Hepatic stellate cell (primary cell): ENCODE data around the gene RGS3.
"Not testable (repeated sequence)": the region's sequence is repeated elsewhere in the genome, so short reads cannot be mapped to it uniquely, and the experiment has no call there.

Experiments used
- DNase-seq: peaks from one replicate; pipeline ENCODE4 v3.0.0; 2011; ENCODE audit warnings: low spot score

The RGS3 gene

DNA sequence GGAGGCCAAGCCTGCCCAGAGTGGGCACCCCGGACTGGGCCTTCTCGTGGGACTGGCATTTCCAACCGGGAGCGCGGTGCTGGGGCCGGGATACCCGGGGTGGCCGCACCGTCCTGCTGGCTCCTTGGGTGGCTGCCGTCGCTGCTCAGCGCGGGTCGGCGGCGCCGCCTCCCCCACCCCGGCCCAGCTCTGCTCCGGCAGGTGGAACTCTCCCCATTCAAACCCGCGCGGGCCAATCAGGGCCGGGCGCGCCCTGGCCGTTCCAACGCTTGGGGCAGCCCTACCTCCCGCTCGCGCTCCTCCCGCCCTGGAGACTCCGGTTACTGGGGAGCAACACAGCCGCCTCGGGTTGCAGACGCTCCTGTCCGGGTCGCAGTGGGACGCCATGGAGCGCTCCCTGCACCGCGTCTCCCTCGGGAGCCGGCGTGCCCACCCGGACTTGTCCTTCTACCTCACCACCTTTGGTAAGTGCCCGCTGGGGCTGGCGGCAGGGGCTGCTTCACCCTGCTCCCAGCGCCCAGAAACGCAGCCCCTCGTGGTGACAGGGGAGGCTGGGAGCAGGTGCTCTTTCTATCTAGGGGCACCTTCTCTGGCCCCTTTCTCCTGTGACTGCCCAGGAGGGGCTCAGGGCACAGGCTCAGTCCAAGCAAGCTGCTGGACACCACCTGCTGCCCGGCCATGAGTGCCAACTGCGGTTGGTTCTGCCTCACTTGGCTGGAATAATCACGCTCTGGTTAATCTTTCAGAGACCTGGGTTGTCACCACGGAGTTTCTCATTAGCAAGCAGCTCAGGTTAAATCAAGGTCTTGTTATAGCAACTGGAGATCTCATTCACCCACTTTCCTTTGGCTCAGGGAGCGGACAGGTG is at the start of gene RGS3:
RGS3 (plus strand) TSS at position 310 of the 868 bp plus-strand sequence; CDS start at position 386, 76 bp downstream.
- no peak for DNase-seq

DNA sequence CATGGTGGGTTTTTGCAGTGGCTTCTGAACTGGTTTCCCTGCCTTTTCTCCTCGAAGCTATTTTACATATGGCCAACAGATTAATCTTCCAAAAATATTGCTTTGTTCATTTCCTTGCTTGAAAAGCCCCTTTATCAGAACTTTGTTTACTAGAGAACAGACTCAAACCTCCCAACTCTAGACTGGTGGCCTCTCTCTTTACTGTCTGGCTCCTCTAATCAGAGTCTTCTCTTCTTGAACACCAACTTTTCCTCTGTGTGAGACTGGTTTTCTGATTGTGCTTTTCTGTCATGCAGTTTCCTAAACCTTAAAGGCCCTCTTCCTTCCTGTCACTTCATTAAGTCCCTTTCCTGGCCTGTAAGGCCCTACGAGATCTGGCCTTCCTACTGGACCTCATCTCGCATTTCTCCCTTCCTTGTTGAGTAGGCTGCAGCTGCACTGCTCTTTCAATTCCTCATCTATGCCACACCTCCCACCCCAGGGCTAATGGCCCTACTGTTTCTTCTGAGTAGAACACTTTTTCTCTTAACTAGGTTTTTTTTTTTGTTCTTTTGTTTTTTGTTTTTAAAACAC is 47.3 kb upstream of the RGS3 start:
- no peak for DNase-seq

DNA sequence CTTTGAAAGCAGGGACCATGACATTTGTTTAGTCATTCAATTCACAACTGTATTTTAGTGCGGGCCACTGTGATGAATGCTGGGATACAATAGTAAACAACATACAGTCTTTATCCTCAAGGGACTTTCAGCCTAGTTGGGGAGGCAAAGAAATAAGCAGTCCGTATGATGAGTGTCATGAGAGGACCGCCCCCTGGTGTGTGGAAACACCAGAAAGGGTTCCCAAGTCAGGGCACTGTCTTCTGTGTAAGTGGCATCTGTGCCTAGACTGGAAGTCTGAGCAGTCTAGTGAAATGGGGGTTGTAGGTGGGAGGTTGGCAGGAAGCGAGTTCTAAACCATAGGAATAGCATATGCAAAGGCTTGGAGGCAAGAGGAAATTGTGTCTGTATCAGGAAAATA is 46.2 kb upstream of the RGS3 start:
- no peak for DNase-seq

GRCh38 chr9:113421726-113422125 is 41.8 kb upstream of the RGS3 start:
- DNase-seq: no peak

DNA sequence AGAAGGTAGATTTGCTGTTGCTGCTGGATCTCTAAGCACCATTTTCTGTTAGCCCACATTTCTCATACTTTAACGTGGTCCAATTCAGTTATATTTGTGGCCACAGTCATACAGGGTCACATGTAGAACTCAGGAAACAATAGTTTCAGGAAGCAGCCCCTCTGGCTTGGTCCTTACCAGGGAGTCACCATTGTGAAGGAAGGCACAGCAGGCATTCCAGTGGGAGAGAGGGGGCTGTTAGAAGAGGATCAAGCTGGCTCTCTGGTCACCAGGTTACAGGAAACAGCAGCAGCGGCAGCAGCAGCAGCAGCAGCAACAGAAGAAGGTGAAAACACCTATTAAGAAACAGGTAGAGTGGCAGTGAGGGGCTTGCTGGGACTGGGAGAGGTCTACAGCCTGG is 38.5 kb upstream of the RGS3 start:
- no peak for DNase-seq

DNA sequence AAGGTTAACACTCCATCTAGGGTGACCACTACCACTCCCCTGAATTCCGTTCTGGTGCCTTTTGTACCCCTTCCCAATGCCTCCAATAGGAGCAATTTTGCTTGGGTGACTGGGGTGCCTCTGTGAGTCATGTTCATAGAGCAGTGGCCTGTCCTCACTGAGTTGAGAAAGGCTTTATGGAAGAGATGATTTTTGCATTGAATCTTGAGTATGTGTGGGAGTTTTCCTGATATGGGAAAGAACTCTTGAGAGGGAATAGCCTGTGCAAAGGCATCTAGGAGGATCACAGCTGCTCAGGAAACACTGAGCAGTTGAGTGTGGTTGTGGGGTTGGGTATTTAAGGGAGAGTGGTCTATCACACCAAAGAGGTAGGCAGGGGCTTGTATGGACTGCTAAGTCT is 36.8 kb upstream of the RGS3 start:
- no peak for DNase-seq

DNA sequence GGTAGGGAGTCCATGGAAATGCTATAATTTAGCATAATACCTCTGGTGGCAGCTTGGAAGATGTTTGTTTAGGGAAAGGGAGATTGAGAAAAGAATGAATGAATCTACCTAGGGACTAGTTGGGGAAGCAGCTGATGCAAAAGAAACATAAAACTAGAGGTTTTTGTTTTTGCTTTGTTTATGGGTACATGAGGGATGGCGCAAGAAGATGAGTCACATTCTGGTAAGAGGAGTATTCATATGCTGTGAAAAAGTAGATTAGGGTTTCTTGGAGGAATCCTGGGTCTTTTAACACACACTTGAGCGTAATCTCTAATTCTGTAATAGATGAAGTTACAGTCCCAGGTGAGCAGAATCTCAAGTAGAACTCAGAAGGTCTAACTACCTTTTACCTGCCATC is 35.9 kb upstream of the RGS3 start:
- no peak for DNase-seq

GRCh38 chr9:113428062-113428615 is 35.4 kb upstream of the RGS3 start:
- no peak for DNase-seq

DNA sequence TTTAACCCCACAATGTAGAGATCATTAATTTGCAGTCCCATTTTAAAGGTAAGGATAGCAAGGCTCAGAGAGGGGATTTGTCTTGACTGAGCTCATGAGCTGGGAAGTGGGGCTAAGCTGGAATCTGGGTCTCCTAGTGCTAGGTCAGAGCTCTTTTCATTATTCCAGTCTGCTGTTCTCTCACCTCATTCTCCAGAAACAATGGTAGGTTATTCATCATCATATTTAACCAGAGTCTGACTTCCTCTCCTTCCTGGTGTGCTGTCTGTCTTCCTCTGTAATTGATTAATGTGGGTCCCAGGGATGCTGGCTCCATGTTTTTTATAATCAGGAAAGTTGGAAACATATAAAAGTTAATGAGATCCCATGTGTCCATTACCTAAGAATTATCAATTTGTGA is 32.3 kb upstream of the RGS3 start:
- DNase-seq: no peak

DNA sequence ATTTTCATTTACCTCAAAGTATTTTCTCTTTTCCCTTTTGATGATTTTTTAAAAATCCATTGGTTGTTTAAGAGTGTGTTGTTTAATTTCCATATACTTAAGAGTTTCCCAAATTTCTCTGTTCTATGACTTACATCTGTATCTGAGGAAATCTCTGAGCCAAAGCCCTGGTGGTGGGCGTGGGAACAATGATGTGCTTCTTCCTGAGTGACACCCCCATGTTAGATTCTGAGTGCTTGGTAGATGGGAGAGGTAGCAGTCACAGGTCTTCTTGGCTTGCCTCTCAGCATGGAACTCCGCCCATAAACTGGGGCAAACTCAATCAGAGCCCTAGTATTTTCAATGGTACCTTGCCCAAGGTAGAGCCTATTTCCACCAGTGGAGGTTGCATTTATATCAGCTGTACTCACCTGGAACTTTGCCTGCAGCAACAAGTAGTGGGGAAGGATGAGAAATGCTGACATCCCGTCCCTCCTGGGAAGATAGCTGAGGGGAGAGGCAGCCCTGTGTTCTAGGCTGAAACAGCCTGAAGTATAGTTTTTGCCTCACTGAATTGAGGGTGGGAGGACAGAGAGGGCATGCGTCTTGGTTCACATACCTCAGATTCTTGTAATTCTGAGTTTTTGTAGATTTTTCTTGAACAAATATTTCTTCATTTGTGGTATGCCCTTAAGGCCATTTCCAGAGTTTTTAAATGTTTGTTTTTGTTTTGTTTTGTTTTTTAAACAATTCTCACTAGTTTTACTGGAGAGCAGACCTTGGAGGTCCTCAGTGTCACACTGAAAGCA is 26.6 kb upstream of the RGS3 start:
- DNase-seq: peak; percentile 22

DNA sequence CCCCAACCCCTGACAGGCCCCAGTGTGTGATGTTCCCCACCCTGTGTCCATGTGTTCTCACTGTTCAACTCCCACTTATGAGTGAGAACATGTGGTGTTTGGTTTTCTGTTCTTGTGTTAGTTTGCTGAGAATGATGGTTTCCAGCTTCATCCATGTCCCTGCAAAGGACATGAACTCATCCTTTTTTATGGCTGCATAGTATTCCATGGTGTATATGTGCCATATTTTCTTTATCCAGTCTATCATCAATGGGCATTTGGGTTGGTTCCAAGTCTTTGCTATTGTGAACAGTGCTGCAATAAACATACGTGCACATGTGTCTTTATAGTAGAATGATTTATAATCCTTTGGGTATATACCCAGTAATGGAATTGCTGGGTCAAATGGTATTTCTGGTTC is 25.8 kb upstream of the RGS3 start:
- DNase-seq: not testable (repeated sequence)

DNA sequence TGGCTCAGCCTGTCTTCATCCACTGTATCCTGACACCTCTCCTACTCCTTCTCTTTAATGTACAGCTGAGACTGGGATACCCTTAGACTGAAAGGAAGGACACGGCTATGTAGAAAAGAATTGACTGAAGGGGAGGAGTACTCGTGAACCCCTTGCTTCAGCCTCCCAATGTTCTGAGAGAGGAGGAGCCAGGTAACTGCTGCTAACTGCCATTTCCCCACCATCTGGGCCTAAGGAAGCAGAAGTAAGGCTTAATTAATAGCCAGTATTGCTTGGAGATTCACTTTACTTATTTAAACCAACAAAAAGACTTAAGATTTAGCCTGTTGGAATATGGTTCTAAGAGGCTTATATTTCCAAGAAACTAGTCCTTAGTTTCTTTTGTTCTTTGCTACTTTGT is 18.8 kb upstream of the RGS3 start:
- DNase-seq: no peak

DNA sequence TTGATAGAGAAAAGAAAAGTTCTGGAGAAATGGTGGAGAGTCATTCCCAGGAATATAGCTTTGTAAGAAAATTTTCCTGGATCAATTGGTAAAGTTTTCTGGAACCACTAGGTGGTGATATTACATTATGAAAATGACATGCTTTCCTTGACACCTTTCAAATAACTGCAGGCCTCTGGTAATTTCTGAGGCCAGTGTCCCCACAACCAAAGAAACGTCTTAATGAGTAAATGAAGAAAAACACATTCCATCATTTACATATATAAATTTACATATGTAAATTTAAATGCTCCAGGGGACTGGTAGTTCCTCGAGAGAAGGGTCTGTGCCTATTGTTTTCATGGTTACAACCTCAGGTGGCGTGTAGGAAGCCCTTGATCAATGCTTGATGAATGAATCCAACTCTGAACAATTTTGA is 17.2 kb upstream of the RGS3 start:
- DNase-seq: peak; percentile 59

GRCh38 chr9:113449376-113449775 is 14.2 kb upstream of the RGS3 start:
- no peak for DNase-seq

DNA sequence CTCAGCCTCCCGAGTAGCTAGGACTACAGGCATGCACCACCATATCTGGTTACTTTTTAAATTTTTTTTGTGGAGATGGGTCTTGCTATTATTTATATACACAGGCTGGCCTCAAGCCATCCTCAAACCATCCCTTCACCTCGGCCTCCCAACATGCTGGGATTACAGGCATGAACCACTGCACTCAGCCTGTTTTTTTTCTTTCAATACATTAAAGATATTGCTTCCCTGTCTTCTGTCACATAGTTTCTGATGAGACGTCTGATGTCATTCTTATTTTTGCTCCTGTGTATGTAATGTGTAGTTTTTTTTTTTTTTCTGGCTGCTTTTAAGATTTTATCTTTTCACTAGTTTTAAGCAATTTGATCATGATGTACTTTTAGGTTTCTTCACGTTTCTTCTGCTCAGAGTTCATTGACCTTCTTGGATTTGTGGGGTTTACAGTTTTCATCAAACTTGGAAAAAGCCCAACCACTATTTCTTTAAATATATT is 11.4 kb upstream of the RGS3 start:
- no peak for DNase-seq

- peak; percentile 68 for DNase-seq
Measured at GRCh38 chr9:113454914-113455761, 8.4 kb upstream of the RGS3 start.

- DNase-seq: no peak
Measured at GRCh38 chr9:113456235-113456634, 7.3 kb upstream of the RGS3 start.

- no peak for DNase-seq
Measured at GRCh38 chr9:113461285-113461684, 2.2 kb upstream of the RGS3 start.

DNA sequence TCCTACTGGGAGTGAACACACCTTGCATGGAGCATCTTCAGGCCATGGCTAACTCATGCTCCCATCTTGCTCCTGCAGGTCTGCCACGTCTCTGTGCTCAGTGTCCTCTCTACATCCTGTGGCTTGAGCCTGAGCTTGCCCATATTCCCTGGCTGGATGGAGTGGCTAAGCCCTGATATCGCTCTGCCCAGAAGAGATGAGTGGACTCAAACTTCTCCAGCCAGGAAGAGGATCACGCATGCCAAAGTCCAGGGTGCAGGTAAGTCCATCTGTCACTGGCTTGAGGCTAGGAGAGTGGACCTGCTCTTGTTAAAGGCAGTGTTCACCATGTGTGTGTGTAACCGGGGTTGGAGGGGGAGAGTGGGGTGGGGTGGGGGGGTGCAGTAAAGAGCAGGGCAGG is 1.6 kb upstream of the RGS3 start:
- DNase-seq: no peak

GRCh38 chr9:113462781-113463286 is 693 bp upstream of the RGS3 start:
- DNase-seq: no peak

DNA sequence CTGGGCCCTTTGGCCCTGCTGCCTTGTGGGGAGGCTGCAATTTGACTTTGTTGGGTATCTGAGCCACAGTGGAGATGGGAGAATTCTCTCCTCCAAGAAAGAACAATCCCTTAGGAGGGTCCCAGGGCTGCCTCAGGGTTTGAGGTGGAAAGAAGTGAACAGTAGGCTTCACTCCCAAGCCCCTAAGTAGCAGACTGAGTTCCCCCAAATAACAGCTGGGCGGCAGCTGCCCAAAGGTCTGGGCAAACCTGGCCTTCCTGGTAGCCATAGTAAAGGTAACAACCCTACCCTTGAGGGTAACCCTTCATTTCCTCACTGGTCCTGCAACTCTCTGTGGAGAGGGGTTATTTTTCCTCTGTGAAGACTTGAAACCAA is 746 bp downstream of the RGS3 start:
- no peak for DNase-seq
